ENCODE results near the gene ID1.
"Not testable (repeated sequence)": the region's sequence is repeated elsewhere in the genome, so short reads cannot be mapped to it uniquely, and the experiment has no call there.

ID1 gene

GRCh38 chr20:31602779-31603441 is 2.2 kb upstream of the ID1 start:
- DNase-seq = peak; percentile 35 to 51

- DNase-seq = peak; percentile 82 to 92
Measured at GRCh38 chr20:31603822-31604566, 1.1 kb upstream of the ID1 start.

GRCh38 chr20:31604567-31605030 is 490 bp upstream of the ID1 start:
- DNase-seq = no peak

GRCh38 chr20:31605902-31606803 is 1.1 kb downstream of the ID1 start:
- peak in 1 of 2 donors; percentile 4 for DNase-seq

- no peak for DNase-seq
Measured at GRCh38 chr20:31606804-31607639, 1.9 kb downstream of the ID1 start.

GRCh38 chr20:31607640-31608250 is 2.7 kb downstream of the ID1 start:
- no peak for DNase-seq

GRCh38 chr20:31608251-31608945 is 3.3 kb downstream of the ID1 start:
- DNase-seq = no peak

GRCh38 chr20:31612271-31612640 is 7.2 kb downstream of the ID1 start:
- not testable (repeated sequence) for DNase-seq

- DNase-seq = no peak
Measured at GRCh38 chr20:31615416-31615815, 10.3 kb downstream of the ID1 start.

GRCh38 chr20:31617432-31618104 is 12.5 kb downstream of the ID1 start:
- peak in 1 of 2 donors; percentile 35 for DNase-seq

GRCh38 chr20:31620246-31620645 is 15.2 kb downstream of the ID1 start:
- no peak for DNase-seq

GRCh38 chr20:31623123-31623505 is 18.0 kb downstream of the ID1 start:
- not testable (repeated sequence) for DNase-seq

GRCh38 chr20:31626534-31626933 is 21.4 kb downstream of the ID1 start:
- DNase-seq = not testable (repeated sequence)

- DNase-seq = not testable (repeated sequence)
Measured at GRCh38 chr20:31628057-31628456, 23.0 kb downstream of the ID1 start.

- DNase-seq = no peak
Measured at GRCh38 chr20:31630187-31630790, 25.2 kb downstream of the ID1 start.

- no peak for DNase-seq
Measured at GRCh38 chr20:31632548-31633338, 27.7 kb downstream of the ID1 start.

GRCh38 chr20:31633339-31633914 is 28.3 kb downstream of the ID1 start:
- DNase-seq = no peak

- DNase-seq = no peak
Measured at GRCh38 chr20:31637660-31638059, 32.6 kb downstream of the ID1 start, which contains the start of gene COX4I2. Gene COX4I2 (plus strand): TSS chr20:31637912. CDS start chr20:31639018, 1,106 bp downstream.

- DNase-seq = no peak
Measured at GRCh38 chr20:31638317-31638716, 33.2 kb downstream of the ID1 start.
